Panc1 (cell line): ENCODE data around the gene EXOC7. TPM values are rescaled to one million over a fixed set of nuclear protein-coding genes. Genes with fewer than 3 reads are reported as not detected.

Experiments used
- ATAC-seq: fragments of 200-7000 bp; cut with Tn5 transposase; 2 replicates; pipeline ENCODE4 v1.9.1; 2020; ENCODE audit warnings: mild to moderate bottlenecking, moderate library complexity
- BruUV-seq: library from RNA; stranded (reverse); fragments of 400-500 nt; replicated peaks from 2 replicates; lab custom pipeline; 2021; lab: Mats Ljungman, UMichigan
- CTCF ChIA-PET: fragments of 300-600 bp; sonication (Branson Sonifier 250); formaldehyde crosslinking; loops from one replicate; lab custom pipeline; 2022; ENCODE audit warnings: antibody characterized with exemption; lab: Charles Lee
- POLR2A ChIA-PET: fragments of 300-600 bp; sonication (Branson Sonifier 250); formaldehyde crosslinking; loops from one replicate; lab custom pipeline; 2022; ENCODE audit warnings: antibody characterized with exemption; lab: Charles Lee
- DNase-seq: peaks from one replicate; pipeline ENCODE4 v3.0.0-alpha.2; 2010; ENCODE audit warnings: low read depth, low spot score
- H3K27ac ChIP-seq: 2 replicates; pipeline ENCODE4 v1.5.1; 2011; ENCODE audit warnings: mild to moderate bottlenecking, low read length, inconsistent platforms
- H3K27me3 ChIP-seq: fragments of 200-500 bp; sonication (Bioruptor generic); 2 replicates; pipeline ENCODE4 v1.6.0; 2014; ENCODE audit warnings: low read length, inconsistent platforms; ENCODE audit not compliant: control insufficient read depth, insufficient read depth
- H3K36me3 ChIP-seq: fragments of 200-500 bp; sonication (Bioruptor generic); 2 replicates; pipeline ENCODE4 v1.5.1; 2014; ENCODE audit warnings: inconsistent platforms, mild to moderate bottlenecking, low read length, moderate library complexity; ENCODE audit not compliant: control insufficient read depth, insufficient read depth
- H3K4me1 ChIP-seq: 2 replicates; pipeline ENCODE4 v1.5.1; 2011; ENCODE audit warnings: inconsistent platforms, mild to moderate bottlenecking, low read length, moderate library complexity; ENCODE audit not compliant: control insufficient read depth, insufficient read depth
- H3K4me3 ChIP-seq, 2 experiments: 2 replicates each; pipeline ENCODE4 v1.5.1; 2011 to 2012; ENCODE audit warnings: low read depth in 2 of 2, low read length in 2 of 2, mild to moderate bottlenecking in 2 of 2, inconsistent platforms in 1 of 2, moderate library complexity in 1 of 2
- H3K9me3 ChIP-seq: fragments of 200-500 bp; sonication (Bioruptor generic); 2 replicates; pipeline ENCODE4 v1.5.1; 2014; ENCODE audit warnings: low read depth, mild to moderate bottlenecking, inconsistent platforms, low read length, moderate library complexity; ENCODE audit not compliant: control insufficient read depth, insufficient read depth
- CTCF ChIP-seq: fragments of 450-650 bp; IDR thresholded peaks from 2 replicates; pipeline ENCODE4 v1.5.1; 2017; ENCODE audit warnings: mild to moderate bottlenecking
- POLR2AphosphoS5 ChIP-seq: IDR thresholded peaks from 2 replicates; pipeline ENCODE4 v1.6.1; 2012; ENCODE audit warnings: mild to moderate bottlenecking, low read depth, low read length, moderate library complexity
- SIN3A ChIP-seq: IDR thresholded peaks from 2 replicates; pipeline ENCODE4 v1.6.1; 2012; ENCODE audit warnings: low read depth, mild to moderate bottlenecking, low read length, moderate library complexity, borderline replicate concordance; ENCODE audit not compliant: insufficient read depth
- TCF7L2 ChIP-seq: IDR thresholded peaks from 2 replicates; pipeline ENCODE4 v1.6.1; 2011; ENCODE audit warnings: mild to moderate bottlenecking, low read depth, low read length, inconsistent platforms
- in situ Hi-C: cut with HindIII; loops from 2 replicates; pipeline ENCODE4 v1.10.0; 2016; ENCODE audit warnings: low sequenced_read_pairs, low pct_unique_long_range_greater_than_20kb
- intact Hi-C: fragments of 100-400 bp; cut with micrococcal nuclease; formaldehyde crosslinking; loops from one replicate; pipeline ENCODE4 v1.10.0; 2022; ENCODE audit not compliant: unreplicated experiment
- total RNA-seq: library from RNA; stranded (reverse); gene quantifications from one replicate; pipeline ENCODE4 v1.2.1, GENCODE V29; 2021; ENCODE audit not compliant: unreplicated experiment
- TF ChIP-seq, protein P1 (sequence below), 2 experiments: IDR thresholded peaks; 2 replicates each; pipeline ENCODE4 v1.6.1; 2011 to 2012; ENCODE audit warnings: low read depth in 2 of 2, control low read depth in 1 of 2, low read length in 1 of 2, mild to moderate bottlenecking in 1 of 2, moderate library complexity in 1 of 2; ENCODE audit not compliant: insufficient read depth in 1 of 2

EXOC7 gene
- total RNA-seq, 1 experiment from 2014 or later: 190 TPM

DNA sequence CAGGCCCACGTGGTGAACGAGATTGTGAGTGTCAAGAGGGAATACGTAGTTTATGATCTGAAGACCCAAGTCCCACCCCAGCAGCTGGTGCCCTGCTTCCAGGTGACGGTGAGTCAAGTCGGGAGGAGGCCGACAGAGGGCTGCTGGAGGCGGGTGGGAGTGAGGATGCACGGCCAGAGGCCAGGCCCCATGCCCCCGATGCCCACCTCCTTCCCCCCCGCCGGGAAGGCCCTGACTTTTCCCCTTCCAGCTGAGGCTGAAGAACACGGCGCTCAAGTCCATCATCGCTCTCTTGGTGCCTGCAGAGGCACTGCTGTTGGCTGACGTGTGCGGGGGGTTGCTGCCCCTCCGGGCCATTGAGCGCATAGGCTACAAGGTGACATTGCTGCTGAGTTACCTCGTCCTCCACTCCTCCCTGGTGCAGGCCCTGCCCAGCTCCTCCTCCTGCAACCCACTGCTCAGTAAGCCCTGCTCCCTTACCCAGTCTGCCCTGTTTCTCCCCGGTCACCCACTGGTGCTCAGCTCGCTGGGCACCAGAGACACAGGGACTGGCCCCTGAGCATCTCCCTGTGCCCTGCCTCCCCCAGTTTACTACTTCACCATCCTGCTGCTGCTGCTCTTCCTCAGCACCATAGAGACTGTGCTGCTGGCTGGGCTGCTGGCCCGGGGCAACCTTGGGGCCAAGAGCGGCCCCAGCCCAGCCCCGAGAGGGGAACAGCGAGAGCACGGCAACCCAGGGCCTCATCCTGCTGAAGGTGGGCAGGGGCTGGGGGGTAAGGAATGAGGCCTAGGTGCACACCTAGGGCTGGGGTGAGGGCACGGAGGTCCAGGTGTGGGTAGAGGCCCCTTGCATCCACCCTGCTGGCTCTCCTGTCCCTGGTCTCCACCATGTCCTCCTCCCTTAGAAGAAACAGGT is 22.0 kb downstream of the EXOC7 start:
- peaks cover 10% of the 10 kb centered on the region for H3K4me1 ChIP-seq

GRCh38 chr17:76080768-76081287 is 22.8 kb downstream of the EXOC7 start:
- in situ Hi-C loops: no loop called here
- intact Hi-C loops: no loop called here
- no TSS peak for BruUV-seq
- TF ChIP-seq CTCF (no peak), POLR2AphosphoS5 (peak; percentile 36; the same call in 1 of the 2 replicates)
- Histone ChIP-seq H3K36me3 (peaks cover 3% of the 10 kb centered on the region; the same call in 1 of the 2 replicates), H3K4me1 (peaks cover 10% of the 10 kb centered on the region), H3K27ac (no peak overlapping the region), H3K9me3 (no peaks in the 10 kb centered on the region), H3K27me3 (no peaks in the 10 kb centered on the region), H3K4me3 (no peak overlapping the region)
- ChIA-PET POLR2A (interaction anchor here (0.7 kb wide), 1 partner anchor 82 kb away, joined by 3 read pairs; no protein-coding TSS in a partner anchor), CTCF (no interaction called here)
- no peak; the same call in none of the 2 replicates for ATAC-seq
- DNase-seq: no peak

More for the DNA sequence above, 22.0 kb downstream of the EXOC7 start:
- no peak for DNase-seq
- ChIA-PET CTCF (no interaction called here), POLR2A (interaction anchor here (0.6 kb wide), 1 partner anchor 35 kb away, joined by 12 read pairs; no protein-coding TSS in a partner anchor)
- peaks cover 3% of the 10 kb centered on the region; the same call in 1 of the 2 replicates for H3K36me3 ChIP-seq
- intact Hi-C loops (no loop called here), in situ Hi-C loops (no loop called here)
- H3K9me3 ChIP-seq: no peaks in the 10 kb centered on the region
- BruUV-seq: no TSS peak
- no peaks in the 10 kb centered on the region for H3K27me3 ChIP-seq
- no peak overlapping the region for H3K27ac ChIP-seq
- peak; percentile 18 for ATAC-seq
- TF ChIP-seq, protein P1, sequence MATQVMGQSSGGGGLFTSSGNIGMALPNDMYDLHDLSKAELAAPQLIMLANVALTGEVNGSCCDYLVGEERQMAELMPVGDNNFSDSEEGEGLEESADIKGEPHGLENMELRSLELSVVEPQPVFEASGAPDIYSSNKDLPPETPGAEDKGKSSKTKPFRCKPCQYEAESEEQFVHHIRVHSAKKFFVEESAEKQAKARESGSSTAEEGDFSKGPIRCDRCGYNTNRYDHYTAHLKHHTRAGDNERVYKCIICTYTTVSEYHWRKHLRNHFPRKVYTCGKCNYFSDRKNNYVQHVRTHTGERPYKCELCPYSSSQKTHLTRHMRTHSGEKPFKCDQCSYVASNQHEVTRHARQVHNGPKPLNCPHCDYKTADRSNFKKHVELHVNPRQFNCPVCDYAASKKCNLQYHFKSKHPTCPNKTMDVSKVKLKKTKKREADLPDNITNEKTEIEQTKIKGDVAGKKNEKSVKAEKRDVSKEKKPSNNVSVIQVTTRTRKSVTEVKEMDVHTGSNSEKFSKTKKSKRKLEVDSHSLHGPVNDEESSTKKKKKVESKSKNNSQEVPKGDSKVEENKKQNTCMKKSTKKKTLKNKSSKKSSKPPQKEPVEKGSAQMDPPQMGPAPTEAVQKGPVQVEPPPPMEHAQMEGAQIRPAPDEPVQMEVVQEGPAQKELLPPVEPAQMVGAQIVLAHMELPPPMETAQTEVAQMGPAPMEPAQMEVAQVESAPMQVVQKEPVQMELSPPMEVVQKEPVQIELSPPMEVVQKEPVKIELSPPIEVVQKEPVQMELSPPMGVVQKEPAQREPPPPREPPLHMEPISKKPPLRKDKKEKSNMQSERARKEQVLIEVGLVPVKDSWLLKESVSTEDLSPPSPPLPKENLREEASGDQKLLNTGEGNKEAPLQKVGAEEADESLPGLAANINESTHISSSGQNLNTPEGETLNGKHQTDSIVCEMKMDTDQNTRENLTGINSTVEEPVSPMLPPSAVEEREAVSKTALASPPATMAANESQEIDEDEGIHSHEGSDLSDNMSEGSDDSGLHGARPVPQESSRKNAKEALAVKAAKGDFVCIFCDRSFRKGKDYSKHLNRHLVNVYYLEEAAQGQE (IDR thresholded peaks at IDR 0.05; ENCODE audit: insufficient read depth in 1 of 2, low read depth in 2 of 2, low read length in 1 of 2): no peak
- TF ChIP-seq TCF7L2: no peak
- TF ChIP-seq POLR2AphosphoS5: peak; percentile 13; the same call in 1 of the 2 replicates
- no peak for TF ChIP-seq CTCF
- TF ChIP-seq SIN3A: 0 out of 2 replicates have a peak, but pooled peaks have one; percentile 35
- H3K4me3 ChIP-seq: no peak overlapping the region
